Peyer's patch (tissue), 4 donors: Measurements from ENCODE around the gene HRAS. TPM values are rescaled to one million over a fixed set of nuclear protein-coding genes. Genes with fewer than 3 reads are reported as not detected.

Source experiments
- DNase-seq, 3 donors: peaks; one replicate each; pipeline ENCODE4 v3.0.0-alpha.2; 2017 to 2019
- H3K27ac ChIP-seq, 4 donors: fragments of 200-600 bp; sonication (generic); one replicate each; pipeline ENCODE4 v1.5.1; 2016 to 2019
- H3K27me3 ChIP-seq, 2 donors: fragments of 200-600 bp; sonication (generic); one replicate each; pipeline ENCODE4 v1.5.1; 2019
- H3K36me3 ChIP-seq, 3 donors: fragments of 200-600 bp; sonication (generic); one replicate each; pipeline ENCODE4 v1.5.1; 2016 to 2019
- H3K4me1 ChIP-seq, 4 donors: fragments of 200-600 bp; sonication (generic); one replicate each; pipeline ENCODE4 v1.5.1; 2016 to 2019
- H3K4me3 ChIP-seq, 4 donors: fragments of 200-600 bp; sonication (generic); 1 replicate in 3 of 4; 2 replicates in 1 of 4; pipeline ENCODE4 v1.5.1; 2016 to 2019; ENCODE audit warnings: mild to moderate bottlenecking in 1 of 4
- H3K9me3 ChIP-seq, 4 donors: fragments of 200-600 bp; sonication (generic); one replicate each; pipeline ENCODE4 v1.5.1; 2016 to 2019; ENCODE audit warnings: mild to moderate bottlenecking in 1 of 4
- POLR2A ChIP-seq, 2 donors: fragments of 450-650 bp; IDR thresholded peaks; one replicate each; pipeline ENCODE4 v1.5.1; 2017; ENCODE audit warnings: antibody characterized with exemption in 2 of 2, mild to moderate bottlenecking in 2 of 2, moderate library complexity in 2 of 2
- total RNA-seq, 4 donors: library from RNA; depleted of rRNA; stranded (reverse); fragments of >200 nt; gene quantifications; one replicate each; pipeline ENCODE4 v1.1.0, GENCODE V29; 2016
- TF ChIP-seq, protein P1 (sequence below), 6 experiments: fragments of 450-650 bp in 4 of 6; fragments of 200-600 bp in 2 of 6; sonication (generic) in 1 of 6; IDR thresholded peaks; one replicate each; pipeline ENCODE4 v1.5.1; 2017 to 2019; ENCODE audit warnings: antibody characterized with exemption in 6 of 6, mild to moderate bottlenecking in 3 of 6, moderate library complexity in 1 of 6

Gene HRAS
- total RNA-seq, 4 donors from 2014 or later, result 27.4 to 55.3 (median 35.1) TPM

- Histone ChIP-seq H3K27ac (peak overlapping the region in 1 of 4 donors; percentile 49), H3K4me3 (peak overlapping the region; percentile 31 to 50 (median 50)), H3K4me1 (peaks cover 0 to 26% (median 18%) of the 10 kb centered on the region in 4 donors), H3K36me3 (no peaks in the 10 kb centered on the region), H3K27me3 (peaks cover 0 to 9% of the 10 kb centered on the region in 2 donors), H3K9me3 (no peaks in the 10 kb centered on the region)
- peak; percentile 74 to 89 (median 84) for DNase-seq
- no peak for TF ChIP-seq POLR2A (IDR thresholded peaks at IDR 0.05)
- TF ChIP-seq, protein P1, sequence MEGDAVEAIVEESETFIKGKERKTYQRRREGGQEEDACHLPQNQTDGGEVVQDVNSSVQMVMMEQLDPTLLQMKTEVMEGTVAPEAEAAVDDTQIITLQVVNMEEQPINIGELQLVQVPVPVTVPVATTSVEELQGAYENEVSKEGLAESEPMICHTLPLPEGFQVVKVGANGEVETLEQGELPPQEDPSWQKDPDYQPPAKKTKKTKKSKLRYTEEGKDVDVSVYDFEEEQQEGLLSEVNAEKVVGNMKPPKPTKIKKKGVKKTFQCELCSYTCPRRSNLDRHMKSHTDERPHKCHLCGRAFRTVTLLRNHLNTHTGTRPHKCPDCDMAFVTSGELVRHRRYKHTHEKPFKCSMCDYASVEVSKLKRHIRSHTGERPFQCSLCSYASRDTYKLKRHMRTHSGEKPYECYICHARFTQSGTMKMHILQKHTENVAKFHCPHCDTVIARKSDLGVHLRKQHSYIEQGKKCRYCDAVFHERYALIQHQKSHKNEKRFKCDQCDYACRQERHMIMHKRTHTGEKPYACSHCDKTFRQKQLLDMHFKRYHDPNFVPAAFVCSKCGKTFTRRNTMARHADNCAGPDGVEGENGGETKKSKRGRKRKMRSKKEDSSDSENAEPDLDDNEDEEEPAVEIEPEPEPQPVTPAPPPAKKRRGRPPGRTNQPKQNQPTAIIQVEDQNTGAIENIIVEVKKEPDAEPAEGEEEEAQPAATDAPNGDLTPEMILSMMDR (IDR thresholded peaks at IDR 0.05), result peak; percentile 44 to 75 (median 70)
Observed at GRCh38 chr11:554428-555226, 19.3 kb upstream of the HRAS start.

DNA sequence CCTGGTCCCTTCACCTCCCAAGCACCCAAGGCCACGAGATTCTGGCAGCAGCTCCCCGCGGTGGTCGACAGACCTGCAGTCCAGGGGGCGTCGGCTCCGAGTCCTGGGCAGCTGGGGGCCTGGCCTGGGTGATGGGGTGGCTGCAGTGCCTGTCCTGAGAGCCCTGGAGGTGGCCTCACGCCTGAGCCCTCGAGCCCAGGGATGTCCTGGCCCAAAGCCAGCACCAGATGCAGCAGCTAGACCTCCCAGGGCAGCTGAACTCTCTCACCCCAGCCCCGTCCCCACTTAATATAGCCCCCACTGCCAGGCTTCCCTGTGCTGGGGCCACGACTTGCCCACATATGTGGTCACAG is 18.6 kb upstream of the HRAS start:
- H3K4me1 ChIP-seq, result peaks cover 0 to 20% (median 18%) of the 10 kb centered on the region in 4 donors
- DNase-seq, result no peak
- peak overlapping the region in 1 of 4 donors; percentile 50 for H3K4me3 ChIP-seq
- no peak overlapping the region for H3K27ac ChIP-seq
- TF ChIP-seq, protein P1 (IDR thresholded peaks at IDR 0.05), result no peak
- TF ChIP-seq POLR2A (IDR thresholded peaks at IDR 0.05), result no peak
- H3K36me3 ChIP-seq, result no peaks in the 10 kb centered on the region
- H3K27me3 ChIP-seq, result peaks cover 0 to 9% of the 10 kb centered on the region in 2 donors
- H3K9me3 ChIP-seq, result no peaks in the 10 kb centered on the region

DNA sequence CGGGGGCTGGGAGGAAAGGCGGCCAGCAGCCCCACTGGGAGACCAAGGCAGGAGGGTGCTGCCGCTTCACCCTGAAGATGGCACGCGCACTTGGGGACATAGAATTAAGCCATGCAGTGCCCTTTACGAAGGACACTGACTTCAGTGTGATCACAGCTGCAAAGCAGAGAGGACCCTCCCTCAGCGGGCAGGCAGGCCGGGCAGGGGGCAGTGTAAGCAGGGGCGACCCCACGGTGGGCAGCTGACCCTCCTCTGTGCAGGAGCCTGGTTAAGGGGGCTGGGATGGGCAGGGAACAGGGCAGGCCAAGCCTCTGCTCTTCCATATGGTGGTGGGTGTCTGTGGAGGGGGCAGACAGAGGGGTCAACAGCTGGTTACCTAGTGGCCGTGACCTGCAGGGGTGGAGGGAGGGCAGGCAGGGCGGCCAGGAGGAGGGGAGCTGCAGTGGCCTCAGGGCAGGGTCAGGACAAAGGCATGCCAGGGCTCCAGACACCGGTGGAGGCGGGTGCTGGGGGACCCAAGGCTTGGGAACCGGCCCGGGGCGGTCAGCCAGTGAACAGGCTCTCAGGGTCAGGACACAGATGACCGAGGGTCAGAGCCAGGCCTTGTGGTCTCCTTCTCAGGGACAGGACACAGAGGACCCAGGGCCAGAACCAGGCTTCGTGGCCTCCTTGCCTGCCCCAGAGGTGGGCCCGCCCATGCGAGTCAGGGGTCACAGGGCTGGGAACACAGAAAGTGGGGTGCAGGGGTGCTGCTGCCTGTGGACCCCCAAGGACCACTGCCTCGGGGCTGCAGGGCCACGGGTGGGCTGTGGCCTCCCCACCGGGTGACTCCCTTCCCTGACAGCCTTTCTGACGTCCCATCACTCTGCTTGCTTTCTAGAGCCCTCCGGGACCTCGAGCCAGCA is 18.0 kb upstream of the HRAS start:
- TF ChIP-seq, protein P1 (IDR thresholded peaks at IDR 0.05), result no peak
- TF ChIP-seq POLR2A (IDR thresholded peaks at IDR 0.05), result no peak
- Histone ChIP-seq H3K27me3 (peaks cover 0 to 9% of the 10 kb centered on the region in 2 donors), H3K36me3 (no peaks in the 10 kb centered on the region), H3K27ac (no peak overlapping the region), H3K4me1 (peaks cover 0 to 20% (median 18%) of the 10 kb centered on the region in 4 donors), H3K4me3 (no peak overlapping the region), H3K9me3 (no peaks in the 10 kb centered on the region)
- no peak for DNase-seq

DNA sequence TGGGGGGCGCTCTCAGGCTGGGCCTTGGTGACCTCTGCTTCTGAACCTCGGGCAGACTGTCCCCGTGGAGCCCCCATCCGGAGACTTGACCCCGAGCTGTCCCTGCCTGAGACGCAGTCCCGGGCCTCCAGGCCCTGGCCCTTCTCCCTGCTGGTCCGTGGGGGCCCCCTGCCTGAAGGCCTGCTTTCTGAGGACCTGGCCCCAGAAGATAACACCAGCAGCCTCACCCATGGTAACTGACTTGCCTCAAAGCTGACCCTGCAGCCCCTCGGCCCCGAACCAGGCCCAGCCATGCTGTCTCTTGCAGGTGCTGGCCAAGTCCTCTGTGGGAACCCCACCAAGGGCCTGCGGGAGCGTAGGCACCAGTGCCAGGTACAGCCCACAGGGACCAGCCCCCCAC is 16.2 kb upstream of the HRAS start:
- no peak overlapping the region for H3K4me3 ChIP-seq
- H3K4me1 ChIP-seq, result peaks cover 0 to 20% (median 18%) of the 10 kb centered on the region in 4 donors
- H3K27me3 ChIP-seq, result peaks cover 0 to 9% of the 10 kb centered on the region in 2 donors
- H3K9me3 ChIP-seq, result no peaks in the 10 kb centered on the region
- no peak for DNase-seq
- TF ChIP-seq, protein P1 (IDR thresholded peaks at IDR 0.05), result no peak
- TF ChIP-seq POLR2A (IDR thresholded peaks at IDR 0.05), result no peak
- no peaks in the 10 kb centered on the region for H3K36me3 ChIP-seq
- no peak overlapping the region for H3K27ac ChIP-seq

GRCh38 chr11:551131-551530 is 15.8 kb upstream of the HRAS start:
- H3K36me3 ChIP-seq, result no peaks in the 10 kb centered on the region
- TF ChIP-seq POLR2A (IDR thresholded peaks at IDR 0.05), result no peak
- TF ChIP-seq, protein P1 (IDR thresholded peaks at IDR 0.05), result no peak
- DNase-seq, result no peak
- no peak overlapping the region for H3K4me3 ChIP-seq
- H3K4me1 ChIP-seq, result peaks cover 0 to 20% (median 17%) of the 10 kb centered on the region in 4 donors
- no peak overlapping the region for H3K27ac ChIP-seq
- H3K27me3 ChIP-seq, result peaks cover 0 to 9% of the 10 kb centered on the region in 2 donors
- H3K9me3 ChIP-seq, result no peaks in the 10 kb centered on the region
